ENCODE data around the gene FSTL5.

Gene FSTL5

DNA sequence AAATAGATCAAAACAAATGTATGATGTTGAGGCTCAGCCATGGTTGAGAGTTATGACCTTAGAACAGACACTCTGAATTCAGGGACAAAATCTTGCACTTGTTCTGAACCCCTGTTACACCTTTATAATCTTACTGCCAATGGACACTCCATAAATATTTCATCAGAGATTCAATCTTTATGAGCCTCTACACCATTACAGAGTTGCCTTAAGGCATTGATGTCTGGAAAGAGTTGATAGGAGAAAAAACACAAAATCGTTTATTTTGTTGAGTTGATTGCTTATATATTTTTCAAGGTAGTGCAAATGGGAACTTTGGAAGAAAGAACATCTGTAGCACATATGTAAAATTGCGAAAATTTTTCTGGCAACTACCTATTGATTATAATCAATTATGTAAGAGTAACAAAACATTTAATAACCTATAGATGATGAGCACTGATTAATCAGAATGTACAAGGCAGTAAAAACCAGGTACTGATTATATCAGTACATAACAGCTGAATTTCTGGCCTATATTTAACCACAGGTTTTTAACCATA, 568.5 kb downstream of the FSTL5 start:
- Histone ChIP-seq H3K79me2 (ENCODE audit: control insufficient read depth, insufficient read depth, low read length, unreplicated experiment) (no peaks in the 10 kb centered on the region), H3K4me3 (ENCODE audit: low read depth, low read length) (no peak overlapping the region), H3K4me1 (ENCODE audit: control insufficient read depth, insufficient read depth, low read length, unreplicated experiment) (no peaks in the 10 kb centered on the region), H3K36me3 (ENCODE audit: insufficient read depth, low read length) (no peaks in the 10 kb centered on the region), H3K27ac (ENCODE audit: low read depth, low read length) (no peak overlapping the region), H3K27me3 (ENCODE audit: insufficient read depth, low read length) (no peaks in the 10 kb centered on the region), H2AFZ (ENCODE audit: low read length, unreplicated experiment) (no peak overlapping the region)

DNA sequence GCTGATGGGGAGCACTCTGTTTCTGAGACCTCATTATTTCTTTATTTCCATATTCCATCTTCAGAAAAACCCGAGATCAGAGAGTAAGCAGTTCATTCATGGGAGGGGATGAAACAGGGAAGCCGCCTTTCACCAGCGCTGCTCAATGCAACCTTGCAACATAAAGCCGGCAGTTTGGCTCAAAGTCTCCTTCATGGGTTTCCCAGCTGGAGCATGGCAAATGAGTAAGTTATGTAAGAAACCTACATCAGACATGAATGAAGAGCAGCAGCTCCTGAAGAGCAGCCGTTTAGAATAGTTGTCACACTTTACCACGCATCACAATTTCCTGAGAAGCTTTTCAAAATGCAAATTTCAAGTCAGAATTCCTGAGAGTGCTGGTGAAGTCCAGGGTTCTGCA, 578.8 kb downstream of the FSTL5 start:
- H3K27me3 ChIP-seq (ENCODE audit: insufficient read depth, low read length) = no peaks in the 10 kb centered on the region
- H3K27ac ChIP-seq (ENCODE audit: low read depth, low read length) = no peak overlapping the region
- no peak overlapping the region for H2AFZ ChIP-seq (ENCODE audit: low read length, unreplicated experiment)

DNA sequence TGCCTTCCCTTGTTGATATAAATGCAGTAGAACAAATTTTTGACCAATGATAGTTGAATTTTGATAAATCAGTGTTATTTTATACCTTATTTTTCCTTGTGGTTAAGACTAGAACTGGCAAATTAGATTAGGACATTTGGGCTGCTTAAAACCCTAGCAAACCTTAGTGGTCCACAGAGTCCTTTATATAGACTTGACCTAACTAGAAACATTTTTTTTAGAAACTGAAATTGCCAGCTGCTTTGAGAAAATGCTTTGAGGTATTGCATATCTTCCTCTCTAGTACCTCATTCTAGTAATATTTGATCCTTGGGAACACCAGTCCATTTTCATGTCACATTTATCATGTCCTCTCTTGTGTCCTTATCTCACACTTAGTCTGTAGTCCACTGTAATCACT, 580.3 kb downstream of the FSTL5 start:
- H3K4me1 ChIP-seq (ENCODE audit: control insufficient read depth, insufficient read depth, low read length, unreplicated experiment) = no peaks in the 10 kb centered on the region
- no peak overlapping the region for H3K27ac ChIP-seq (ENCODE audit: low read depth, low read length)
- no peaks in the 10 kb centered on the region for H3K27me3 ChIP-seq (ENCODE audit: insufficient read depth, low read length)
- no peak overlapping the region for H2AFZ ChIP-seq (ENCODE audit: low read length, unreplicated experiment)
- no peak overlapping the region for H3K4me3 ChIP-seq (ENCODE audit: low read depth, low read length)
- no peaks in the 10 kb centered on the region for H3K79me2 ChIP-seq (ENCODE audit: control insufficient read depth, insufficient read depth, low read length, unreplicated experiment)
- H3K36me3 ChIP-seq (ENCODE audit: insufficient read depth, low read length) = no peaks in the 10 kb centered on the region

More for the DNA sequence above, 578.8 kb downstream of the FSTL5 start:
- Histone ChIP-seq H3K79me2 (ENCODE audit: control insufficient read depth, insufficient read depth, low read length, unreplicated experiment) (no peaks in the 10 kb centered on the region), H3K36me3 (ENCODE audit: insufficient read depth, low read length) (no peaks in the 10 kb centered on the region), H3K4me3 (ENCODE audit: low read depth, low read length) (no peak overlapping the region), H3K4me1 (ENCODE audit: control insufficient read depth, insufficient read depth, low read length, unreplicated experiment) (no peaks in the 10 kb centered on the region)

DNA sequence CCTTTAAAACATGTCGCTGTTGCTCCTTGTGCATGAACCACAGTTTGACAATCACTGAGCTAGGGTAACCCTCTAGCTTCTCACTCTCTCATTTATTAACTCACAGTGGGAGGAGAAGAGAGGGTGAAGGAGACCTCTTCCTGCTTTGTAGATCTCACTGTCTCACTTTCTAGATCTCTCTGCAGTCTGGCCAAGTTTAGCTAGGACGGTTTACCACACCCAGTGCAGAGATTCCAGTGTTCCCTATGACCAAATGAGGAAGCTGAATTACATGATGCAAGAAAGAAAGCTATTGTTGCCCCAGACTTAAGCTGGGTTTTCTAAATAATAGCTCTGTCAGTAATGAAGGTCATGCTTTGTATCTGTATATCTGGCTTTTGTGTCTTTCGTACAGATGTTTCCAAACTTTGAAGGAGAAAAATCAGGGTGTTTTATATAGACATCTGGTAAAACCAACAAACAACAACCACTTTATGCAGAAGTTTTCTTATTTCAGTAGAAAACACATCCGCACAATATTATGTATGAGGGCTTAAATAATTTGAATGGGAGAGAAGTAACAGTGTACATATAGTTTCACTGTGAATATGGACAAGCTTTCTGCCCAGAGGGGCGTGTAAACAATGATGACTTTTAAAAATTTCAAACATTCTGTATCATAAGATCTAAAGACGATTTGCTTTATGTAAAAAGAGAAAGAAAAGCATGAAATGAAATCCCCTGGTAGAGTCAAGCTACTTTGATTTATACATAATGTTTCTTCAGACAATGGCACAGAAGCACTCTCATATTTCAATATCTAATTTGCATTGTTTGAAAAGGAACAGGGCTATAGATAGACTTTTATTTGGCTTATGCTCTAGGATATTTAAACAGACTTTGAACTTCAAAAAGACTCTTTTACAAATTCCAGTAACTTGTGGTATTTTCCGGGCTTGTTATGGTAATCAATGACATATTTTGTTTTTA, 582.3 kb downstream of the FSTL5 start:
- Histone ChIP-seq H3K36me3 (ENCODE audit: insufficient read depth, low read length) (no peaks in the 10 kb centered on the region), H3K27ac (ENCODE audit: low read depth, low read length) (no peak overlapping the region), H2AFZ (ENCODE audit: low read length, unreplicated experiment) (no peak overlapping the region), H3K79me2 (ENCODE audit: control insufficient read depth, insufficient read depth, low read length, unreplicated experiment) (no peaks in the 10 kb centered on the region), H3K4me1 (ENCODE audit: control insufficient read depth, insufficient read depth, low read length, unreplicated experiment) (no peaks in the 10 kb centered on the region), H3K27me3 (ENCODE audit: insufficient read depth, low read length) (no peaks in the 10 kb centered on the region), H3K4me3 (ENCODE audit: low read depth, low read length) (no peak overlapping the region)

DNA sequence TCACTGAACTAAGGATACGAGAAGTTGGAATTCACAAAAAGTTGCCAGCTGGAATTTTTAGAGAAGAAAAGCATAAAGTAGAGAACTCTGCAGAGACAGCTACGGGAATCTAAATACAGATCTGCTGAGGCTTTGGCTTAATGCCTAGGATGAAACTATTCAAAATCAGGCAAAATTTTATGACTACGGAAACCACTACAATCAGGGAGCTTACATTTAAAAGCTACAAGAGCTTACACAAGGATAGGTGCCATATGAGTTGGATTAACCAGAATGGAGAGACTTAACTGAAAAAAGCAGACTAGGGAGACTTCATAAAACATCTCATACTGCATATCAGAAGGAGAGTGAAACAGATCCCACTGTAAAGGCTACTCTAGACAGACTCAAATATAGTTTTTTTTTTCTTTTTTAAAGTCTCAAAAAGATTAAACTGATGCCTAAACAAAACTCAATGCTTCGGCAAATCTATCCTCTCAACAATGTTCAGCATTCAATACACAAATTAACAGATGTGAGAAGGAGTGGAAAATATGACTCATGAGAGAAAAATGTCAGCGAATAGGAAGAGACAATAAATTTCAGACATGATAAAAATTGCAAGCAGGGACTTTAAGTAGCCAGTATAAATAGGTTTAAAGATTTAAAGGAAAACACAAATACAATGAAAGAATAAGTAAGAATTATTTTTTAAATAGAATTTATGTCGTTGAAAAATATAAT, 586.1 kb downstream of the FSTL5 start:
- Histone ChIP-seq H3K4me1 (ENCODE audit: control insufficient read depth, insufficient read depth, low read length, unreplicated experiment) (no peaks in the 10 kb centered on the region), H2AFZ (ENCODE audit: low read length, unreplicated experiment) (no peak overlapping the region), H3K79me2 (ENCODE audit: control insufficient read depth, insufficient read depth, low read length, unreplicated experiment) (no peaks in the 10 kb centered on the region), H3K27ac (ENCODE audit: low read depth, low read length) (no peak overlapping the region), H3K27me3 (ENCODE audit: insufficient read depth, low read length) (no peaks in the 10 kb centered on the region), H3K4me3 (ENCODE audit: low read depth, low read length) (no peak overlapping the region), H3K36me3 (ENCODE audit: insufficient read depth, low read length) (no peaks in the 10 kb centered on the region)

DNA sequence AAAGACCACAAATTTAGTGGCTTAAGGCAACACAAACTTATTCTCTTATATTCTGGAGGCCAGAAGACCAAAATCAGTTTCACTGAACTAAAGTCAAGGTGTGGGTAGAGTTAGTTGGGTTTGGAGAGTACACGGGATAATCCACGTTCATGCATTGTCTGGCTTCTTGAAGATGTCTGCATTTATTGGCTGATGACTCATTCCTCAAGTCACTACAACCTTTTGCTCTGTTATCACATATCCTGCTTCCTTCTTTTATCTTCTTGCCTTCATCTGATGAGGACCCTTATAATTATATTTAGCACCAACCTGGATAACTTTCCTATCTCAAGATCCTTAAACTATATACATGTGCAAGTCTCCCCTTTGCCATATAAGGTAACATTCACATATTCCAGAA, 590.0 kb downstream of the FSTL5 start:
- no peaks in the 10 kb centered on the region for H3K27me3 ChIP-seq (ENCODE audit: insufficient read depth, low read length)
- H3K27ac ChIP-seq (ENCODE audit: low read depth, low read length) = no peak overlapping the region
- H2AFZ ChIP-seq (ENCODE audit: low read length, unreplicated experiment) = no peak overlapping the region
- H3K4me1 ChIP-seq (ENCODE audit: control insufficient read depth, insufficient read depth, low read length, unreplicated experiment) = no peaks in the 10 kb centered on the region
- no peaks in the 10 kb centered on the region for H3K79me2 ChIP-seq (ENCODE audit: control insufficient read depth, insufficient read depth, low read length, unreplicated experiment)
- no peak overlapping the region for H3K4me3 ChIP-seq (ENCODE audit: low read depth, low read length)
- no peaks in the 10 kb centered on the region for H3K36me3 ChIP-seq (ENCODE audit: insufficient read depth, low read length)

DNA sequence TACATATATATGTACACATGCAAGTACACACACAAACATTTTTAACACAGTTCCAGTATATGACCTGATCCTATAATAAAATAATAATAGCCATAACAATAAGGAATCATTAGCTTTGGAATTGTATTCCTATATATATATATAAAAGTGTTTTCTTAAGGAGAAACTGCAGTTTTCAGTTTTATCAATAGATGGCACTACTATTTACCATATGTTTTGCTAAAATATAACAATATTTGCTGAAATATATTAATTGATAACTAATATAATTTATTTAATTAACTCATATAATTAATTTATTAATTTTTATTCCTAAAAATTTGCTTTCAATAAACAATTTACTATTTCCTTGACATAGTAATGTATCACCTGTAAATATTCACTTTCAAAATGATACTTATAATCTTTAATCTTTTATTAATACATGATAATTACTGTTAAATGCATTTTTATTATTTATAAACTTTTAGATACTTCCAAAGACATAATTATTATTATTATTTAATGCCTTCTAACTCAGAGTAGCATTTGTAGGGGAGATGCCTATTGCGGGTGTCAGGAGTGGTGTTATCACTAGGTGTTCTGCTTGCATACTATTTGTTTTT, 599.5 kb downstream of the FSTL5 start:
- Histone ChIP-seq H3K36me3 (ENCODE audit: insufficient read depth, low read length) (no peaks in the 10 kb centered on the region), H3K27me3 (ENCODE audit: insufficient read depth, low read length) (no peaks in the 10 kb centered on the region), H3K4me1 (ENCODE audit: control insufficient read depth, insufficient read depth, low read length, unreplicated experiment) (no peaks in the 10 kb centered on the region), H3K79me2 (ENCODE audit: control insufficient read depth, insufficient read depth, low read length, unreplicated experiment) (no peaks in the 10 kb centered on the region), H2AFZ (ENCODE audit: low read length, unreplicated experiment) (no peak overlapping the region), H3K4me3 (ENCODE audit: low read depth, low read length) (no peak overlapping the region), H3K27ac (ENCODE audit: low read depth, low read length) (no peak overlapping the region)

DNA sequence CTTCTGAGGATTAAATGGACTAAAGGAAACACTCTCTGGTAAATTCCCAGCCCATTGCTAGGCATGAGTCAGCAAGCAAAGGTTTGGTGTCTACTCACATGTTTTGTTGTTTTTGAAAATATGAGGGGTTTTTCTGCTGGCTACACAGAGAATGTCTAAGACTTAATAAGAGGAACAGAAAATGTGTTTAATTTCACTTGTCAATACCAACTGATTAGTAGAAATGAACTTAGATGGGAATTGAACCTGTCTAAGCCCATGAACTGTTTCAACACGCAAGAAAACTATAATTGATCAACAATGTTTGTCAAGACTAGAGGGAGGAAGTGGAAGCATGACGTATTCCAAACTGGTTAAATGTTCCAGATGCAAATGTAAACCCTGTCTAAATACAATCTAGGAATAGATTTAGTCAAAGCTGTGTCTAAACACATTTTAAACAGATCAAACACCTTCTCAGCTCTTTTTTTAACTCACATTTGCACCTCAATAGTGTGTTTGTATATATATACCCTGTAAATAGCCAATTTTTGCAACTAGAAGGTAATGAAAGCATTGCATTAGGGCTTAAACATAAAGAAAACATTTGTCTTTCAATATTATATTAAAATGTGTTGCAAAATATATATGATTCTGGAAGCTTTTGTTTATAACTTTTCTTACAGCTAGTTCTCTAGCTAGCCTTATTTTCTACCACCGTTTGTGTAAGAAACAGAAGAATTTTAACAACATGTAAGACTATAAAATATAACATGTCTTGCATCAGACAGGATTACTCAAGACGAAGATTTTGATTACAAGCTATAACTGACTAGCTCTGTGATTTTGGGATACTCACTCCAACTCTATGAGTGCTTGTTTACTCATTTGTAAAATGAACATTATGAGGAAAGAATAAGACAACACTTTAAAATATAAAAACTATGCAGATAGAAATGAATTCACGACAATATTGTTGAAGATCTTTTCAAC, 607.8 kb downstream of the FSTL5 start:
- Histone ChIP-seq H3K27ac (ENCODE audit: low read depth, low read length) (peak overlapping the region; percentile 33), H3K79me2 (ENCODE audit: control insufficient read depth, insufficient read depth, low read length, unreplicated experiment) (no peaks in the 10 kb centered on the region), H2AFZ (ENCODE audit: low read length, unreplicated experiment) (no peak overlapping the region), H3K27me3 (ENCODE audit: insufficient read depth, low read length) (no peaks in the 10 kb centered on the region), H3K4me1 (ENCODE audit: control insufficient read depth, insufficient read depth, low read length, unreplicated experiment) (no peaks in the 10 kb centered on the region), H3K36me3 (ENCODE audit: insufficient read depth, low read length) (no peaks in the 10 kb centered on the region), H3K4me3 (ENCODE audit: low read depth, low read length) (no peak overlapping the region)

DNA sequence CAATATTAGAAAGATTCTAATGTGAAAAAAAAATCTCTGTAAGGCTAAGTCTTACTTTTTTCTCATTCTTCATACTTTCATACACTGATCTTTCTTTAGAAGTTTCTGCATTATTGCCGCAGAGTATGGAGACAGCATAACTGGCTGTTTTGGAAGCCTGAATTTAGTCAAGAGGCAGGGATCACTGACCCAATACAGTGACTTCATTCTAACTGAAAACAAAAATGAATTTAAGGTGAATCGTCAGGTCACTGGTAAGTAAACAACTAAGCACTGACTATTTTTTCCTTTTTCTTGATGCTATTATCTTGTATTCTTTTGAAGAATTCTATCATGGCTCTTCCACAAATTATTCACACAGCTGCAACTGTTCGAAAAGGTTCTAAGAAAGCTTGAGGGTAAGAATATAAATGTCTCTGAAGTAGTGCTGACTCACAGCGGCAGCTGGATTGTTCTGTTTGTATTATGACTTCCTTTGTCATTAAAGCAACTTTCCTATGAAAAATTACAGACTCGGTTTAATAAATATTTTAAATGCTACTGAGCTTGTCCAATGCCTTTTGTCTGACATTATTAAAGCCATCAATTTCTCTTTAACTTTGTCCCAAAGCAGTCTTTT, 609.3 kb downstream of the FSTL5 start:
- no peaks in the 10 kb centered on the region for H3K79me2 ChIP-seq (ENCODE audit: control insufficient read depth, insufficient read depth, low read length, unreplicated experiment)
- H3K27me3 ChIP-seq (ENCODE audit: insufficient read depth, low read length) = no peaks in the 10 kb centered on the region

More for the DNA sequence above, 609.3 kb downstream of the FSTL5 start:
- no peak overlapping the region for H2AFZ ChIP-seq (ENCODE audit: low read length, unreplicated experiment)
- no peak overlapping the region for H3K4me3 ChIP-seq (ENCODE audit: low read depth, low read length)
- no peaks in the 10 kb centered on the region for H3K4me1 ChIP-seq (ENCODE audit: control insufficient read depth, insufficient read depth, low read length, unreplicated experiment)
- no peaks in the 10 kb centered on the region for H3K36me3 ChIP-seq (ENCODE audit: insufficient read depth, low read length)
- 0 out of 2 replicates have a peak overlapping the region, but pooled peaks have one; percentile 2 for H3K27ac ChIP-seq (ENCODE audit: low read depth, low read length)

Measured in ACC112 (cell line).